Measurements from ENCODE around the gene GALNT2. TPM values are rescaled to one million over a fixed set of nuclear protein-coding genes. Genes with fewer than 3 reads are reported as not detected.
A peak's percentile ranks its signal among the peaks of the same experiment; 100 is the strongest.

GALNT2 gene
- total RNA-seq, 1 experiment from 2014 or later = 62.2 TPM

DNA sequence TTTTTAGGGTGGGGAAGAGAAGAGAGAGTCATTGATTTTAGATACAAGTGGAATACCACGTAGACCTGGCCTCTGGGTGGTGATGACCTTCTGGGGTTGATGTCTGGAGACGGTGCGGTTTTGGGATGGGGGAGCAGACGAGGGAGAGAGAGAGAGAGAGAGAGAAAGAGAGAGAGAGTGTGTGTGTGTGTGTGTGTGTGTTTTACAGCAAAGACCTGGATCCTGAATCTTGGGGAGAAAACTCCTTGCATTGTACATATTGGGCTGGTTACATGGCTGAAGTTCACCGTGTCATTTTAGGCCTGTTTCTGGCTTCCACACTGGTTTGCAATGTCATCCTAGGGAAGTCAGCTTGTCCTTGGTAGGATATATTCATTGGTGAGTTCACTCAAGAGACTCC lies 89.0 kb downstream of the GALNT2 start:
- POLR2A ChIA-PET = no interaction called here
- Mint-ChIP-seq H3K36me3 (ENCODE audit: insufficient read depth, unreplicated experiment) (peaks cover 5% of the 10 kb centered on the region), H3K27ac (ENCODE audit: unreplicated experiment) (no peak overlapping the region)

DNA sequence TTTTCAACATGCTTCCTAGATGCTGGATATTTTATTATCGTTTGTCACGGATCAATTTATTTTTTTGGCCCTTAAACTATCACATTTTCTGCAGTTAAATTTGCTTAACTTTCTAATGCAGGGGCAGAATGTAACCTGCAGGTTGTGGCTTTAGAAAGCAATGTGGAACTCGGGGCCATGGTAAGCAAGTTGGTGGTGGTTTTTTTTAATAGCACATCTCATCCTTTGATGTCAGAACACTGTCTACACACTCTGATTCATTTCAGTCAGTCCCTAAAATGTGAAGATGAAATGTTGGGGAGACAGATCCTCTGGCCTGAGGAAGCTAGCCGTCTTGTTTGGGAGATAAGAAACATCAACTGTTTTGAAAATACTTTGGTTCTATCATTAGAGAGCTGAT lies 89.5 kb downstream of the GALNT2 start:
- peaks cover 23% of the 10 kb centered on the region for H3K4me1 Mint-ChIP-seq (ENCODE audit: low read depth, unreplicated experiment)
- no TSS peak for BruUV-seq (replicated peaks)
- peaks cover 29% of the 10 kb centered on the region for H3K4me1 ChIP-seq

More for the DNA sequence above, 89.0 kb downstream of the GALNT2 start:
- H3K27me3 ChIP-seq (replicated peaks; ENCODE audit: control insufficient read depth, insufficient read depth, low read length) = no peaks in the 10 kb centered on the region
- no TSS peak for BruUV-seq (replicated peaks)
- peaks cover 26% of the 10 kb centered on the region for H3K4me1 ChIP-seq
- TF ChIP-seq, protein P1, sequence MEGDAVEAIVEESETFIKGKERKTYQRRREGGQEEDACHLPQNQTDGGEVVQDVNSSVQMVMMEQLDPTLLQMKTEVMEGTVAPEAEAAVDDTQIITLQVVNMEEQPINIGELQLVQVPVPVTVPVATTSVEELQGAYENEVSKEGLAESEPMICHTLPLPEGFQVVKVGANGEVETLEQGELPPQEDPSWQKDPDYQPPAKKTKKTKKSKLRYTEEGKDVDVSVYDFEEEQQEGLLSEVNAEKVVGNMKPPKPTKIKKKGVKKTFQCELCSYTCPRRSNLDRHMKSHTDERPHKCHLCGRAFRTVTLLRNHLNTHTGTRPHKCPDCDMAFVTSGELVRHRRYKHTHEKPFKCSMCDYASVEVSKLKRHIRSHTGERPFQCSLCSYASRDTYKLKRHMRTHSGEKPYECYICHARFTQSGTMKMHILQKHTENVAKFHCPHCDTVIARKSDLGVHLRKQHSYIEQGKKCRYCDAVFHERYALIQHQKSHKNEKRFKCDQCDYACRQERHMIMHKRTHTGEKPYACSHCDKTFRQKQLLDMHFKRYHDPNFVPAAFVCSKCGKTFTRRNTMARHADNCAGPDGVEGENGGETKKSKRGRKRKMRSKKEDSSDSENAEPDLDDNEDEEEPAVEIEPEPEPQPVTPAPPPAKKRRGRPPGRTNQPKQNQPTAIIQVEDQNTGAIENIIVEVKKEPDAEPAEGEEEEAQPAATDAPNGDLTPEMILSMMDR (IDR thresholded peaks at IDR 0.05; ENCODE audit: insufficient read depth in 1 of 2, low read depth in 1 of 2, low read length in 1 of 2, severe bottlenecking in 1 of 2, unreplicated experiment in 1 of 2) = no peak
- no peaks in the 10 kb centered on the region for H3K9me3 Mint-ChIP-seq (ENCODE audit: unreplicated experiment)
- no peak overlapping the region for H3K4me3 ChIP-seq (ENCODE audit: low read depth, low read length)
- peaks cover 23% of the 10 kb centered on the region for H3K4me1 Mint-ChIP-seq (ENCODE audit: low read depth, unreplicated experiment)
- H3K36me3 ChIP-seq (ENCODE audit: control insufficient read depth, insufficient read depth, low read length) = no peaks in the 10 kb centered on the region
- no peak overlapping the region for H3K4me3 Mint-ChIP-seq (ENCODE audit: unreplicated experiment)
- no peak for DNase-seq
- H3K27me3 Mint-ChIP-seq (ENCODE audit: insufficient read depth, unreplicated experiment) = no peaks in the 10 kb centered on the region
- intact Hi-C loops (cut with micrococcal nuclease; ENCODE audit: unreplicated experiment) = loop anchor here (5.0 kb wide), 1 partner anchor 89 kb away; the partner anchor contains the start of gene GALNT2
- CTCF ChIA-PET = no interaction called here
- H3K9me3 ChIP-seq = no peaks in the 10 kb centered on the region

DNA sequence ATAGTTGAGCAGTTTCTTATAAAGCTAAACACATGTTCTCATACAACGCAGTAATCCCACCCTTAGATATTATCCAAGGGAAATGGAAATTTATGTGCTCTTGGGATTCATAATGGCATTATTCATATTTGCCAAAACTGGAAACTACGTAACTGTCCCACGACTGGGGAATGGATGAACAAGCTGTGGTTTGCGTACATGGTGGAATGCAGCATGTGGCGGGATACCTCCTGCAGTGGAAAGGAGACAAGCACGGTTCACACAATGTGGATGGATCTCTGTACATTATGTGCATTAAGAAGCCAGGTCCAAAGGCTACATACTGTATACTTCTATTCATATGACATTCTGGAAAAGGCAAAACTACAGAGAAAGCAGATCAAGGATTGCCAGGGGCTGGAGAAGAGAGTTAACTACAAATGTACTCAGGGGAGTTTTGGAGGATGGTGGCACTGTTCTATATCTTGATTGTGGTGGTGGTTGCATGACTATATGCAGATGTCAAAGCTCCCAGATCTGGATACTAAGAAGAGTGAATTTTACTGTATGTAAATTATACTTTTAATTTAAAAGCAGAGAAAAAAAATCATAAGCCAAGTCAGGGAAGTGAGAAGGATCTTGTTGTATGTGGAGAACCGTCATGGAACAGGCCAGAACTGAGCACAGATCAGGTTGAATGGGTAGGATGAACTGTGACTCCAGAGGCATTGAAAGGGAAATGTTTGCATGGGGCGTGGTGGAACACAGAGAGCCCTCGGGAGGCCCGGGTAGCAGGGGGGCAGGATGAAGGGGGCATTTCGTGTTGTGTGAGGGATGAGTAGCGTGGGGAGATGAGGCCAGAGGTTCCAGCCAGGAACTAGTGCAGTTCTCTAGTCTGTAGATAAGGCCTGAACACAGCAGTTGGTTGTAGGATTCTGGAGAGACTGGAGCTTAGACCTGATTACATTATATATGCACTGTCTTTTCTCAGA lies 90.7 kb downstream of the GALNT2 start:
- Mint-ChIP-seq H3K9me3 (ENCODE audit: unreplicated experiment) (no peaks in the 10 kb centered on the region), H3K36me3 (ENCODE audit: insufficient read depth, unreplicated experiment) (peaks cover 5% of the 10 kb centered on the region), H3K4me3 (ENCODE audit: unreplicated experiment) (no peak overlapping the region), H3K27me3 (ENCODE audit: insufficient read depth, unreplicated experiment) (no peaks in the 10 kb centered on the region), H3K27ac (ENCODE audit: unreplicated experiment) (peak overlapping the region; percentile 58), H3K4me1 (ENCODE audit: low read depth, unreplicated experiment) (peaks cover 23% of the 10 kb centered on the region)
- H3K4me1 ChIP-seq = peaks cover 29% of the 10 kb centered on the region
- ChIA-PET POLR2A (no interaction called here), CTCF (no interaction called here)
- TF ChIP-seq, protein P1 (IDR thresholded peaks at IDR 0.05; ENCODE audit: insufficient read depth in 1 of 2, low read depth in 1 of 2, low read length in 1 of 2, severe bottlenecking in 1 of 2, unreplicated experiment in 1 of 2) = no peak
- intact Hi-C loops (cut with micrococcal nuclease; ENCODE audit: unreplicated experiment) = loop anchor here (2.0 to 5.0 kb wide), 4 partner anchors 21 to 90 kb away; partner anchors contain the start of gene GALNT2
- BruUV-seq (replicated peaks) = no TSS peak
- no peaks in the 10 kb centered on the region for H3K27me3 ChIP-seq (replicated peaks; ENCODE audit: control insufficient read depth, insufficient read depth, low read length)
- no peaks in the 10 kb centered on the region for H3K36me3 ChIP-seq (ENCODE audit: control insufficient read depth, insufficient read depth, low read length)
- H3K4me3 ChIP-seq (ENCODE audit: low read depth, low read length) = no peak overlapping the region
- H3K9me3 ChIP-seq = no peaks in the 10 kb centered on the region
- peak in 1 of 2 experiments; percentile 69 for DNase-seq

More for the DNA sequence above, 89.5 kb downstream of the GALNT2 start:
- Histone ChIP-seq H3K9me3 (no peaks in the 10 kb centered on the region), H3K27me3 (replicated peaks; ENCODE audit: control insufficient read depth, insufficient read depth, low read length) (no peaks in the 10 kb centered on the region), H3K4me3 (ENCODE audit: low read depth, low read length) (no peak overlapping the region), H3K36me3 (ENCODE audit: control insufficient read depth, insufficient read depth, low read length) (no peaks in the 10 kb centered on the region)
- POLR2A ChIA-PET = no interaction called here
- CTCF ChIA-PET = no interaction called here
- TF ChIP-seq, protein P1 (IDR thresholded peaks at IDR 0.05; ENCODE audit: insufficient read depth in 1 of 2, low read depth in 1 of 2, low read length in 1 of 2, severe bottlenecking in 1 of 2, unreplicated experiment in 1 of 2) = no peak
- H3K4me3 Mint-ChIP-seq (ENCODE audit: unreplicated experiment) = no peak overlapping the region
- DNase-seq = no peak
- no peaks in the 10 kb centered on the region for H3K9me3 Mint-ChIP-seq (ENCODE audit: unreplicated experiment)
- H3K27me3 Mint-ChIP-seq (ENCODE audit: insufficient read depth, unreplicated experiment) = no peaks in the 10 kb centered on the region
- H3K27ac Mint-ChIP-seq (ENCODE audit: unreplicated experiment) = no peak overlapping the region
- intact Hi-C loops (cut with micrococcal nuclease; ENCODE audit: unreplicated experiment) = loop anchor here (5.0 kb wide), 1 partner anchor 89 kb away; the partner anchor contains the start of gene GALNT2
- peaks cover 5% of the 10 kb centered on the region for H3K36me3 Mint-ChIP-seq (ENCODE audit: insufficient read depth, unreplicated experiment)
